Hepatocyte (in vitro differentiated cells): ENCODE measurements around the gene DMRT1. TPM values are rescaled to one million over a fixed set of nuclear protein-coding genes. Genes with fewer than 3 reads are reported as not detected.

Experiments used
- DNase-seq: peaks from one replicate; pipeline ENCODE4 v3.0.0-alpha.2; 2016; ENCODE audit warnings: low spot score
- H2AFZ ChIP-seq: fragments of 200-600 bp; sonication (generic); 2 replicates; pipeline ENCODE4 v1.6.0; 2016; ENCODE audit warnings: antibody characterized with exemption, mild to moderate bottlenecking
- H3K27ac ChIP-seq: fragments of 200-600 bp; sonication (generic); 2 replicates; pipeline ENCODE4 v1.5.1; 2016; ENCODE audit warnings: mild to moderate bottlenecking
- H3K27me3 ChIP-seq: fragments of 200-600 bp; sonication (generic); 2 replicates; pipeline ENCODE4 v1.6.1; 2016
- H3K36me3 ChIP-seq: fragments of 200-600 bp; sonication (generic); replicated peaks from 2 replicates; pipeline ENCODE4 v1.5.1; 2016; ENCODE audit warnings: low read depth; ENCODE audit not compliant: insufficient read depth
- H3K4me1 ChIP-seq: fragments of 200-600 bp; sonication (generic); 2 replicates; pipeline ENCODE4 v1.5.1; 2016; ENCODE audit warnings: mild to moderate bottlenecking, moderate library complexity; ENCODE audit not compliant: insufficient read depth
- H3K4me2 ChIP-seq: fragments of 200-600 bp; sonication (generic); 2 replicates; pipeline ENCODE4 v1.6.0; 2016
- H3K4me3 ChIP-seq: fragments of 200-600 bp; sonication (generic); 2 replicates; pipeline ENCODE4 v1.5.1; 2016; ENCODE audit warnings: mild to moderate bottlenecking
- H3K79me2 ChIP-seq: fragments of 200-600 bp; sonication (generic); 2 replicates; pipeline ENCODE4 v1.6.0; 2017; ENCODE audit warnings: mild to moderate bottlenecking
- H3K9me2 ChIP-seq: fragments of 200-600 bp; sonication (generic); replicated peaks from 2 replicates; pipeline ENCODE4 v1.6.0; 2017; ENCODE audit warnings: mild to moderate bottlenecking; ENCODE audit not compliant: insufficient read depth
- H3K9me3 ChIP-seq: fragments of 200-600 bp; sonication (generic); 2 replicates; pipeline ENCODE4 v1.5.1; 2016; ENCODE audit warnings: low read depth, mild to moderate bottlenecking
- H4K20me1 ChIP-seq: fragments of 200-600 bp; sonication (generic); 2 replicates; pipeline ENCODE4 v1.6.0; 2016; ENCODE audit warnings: mild to moderate bottlenecking; ENCODE audit not compliant: insufficient read depth, poor library complexity, severe bottlenecking
- CTCF ChIP-seq: fragments of 200-600 bp; sonication (generic); IDR thresholded peaks from 2 replicates; pipeline ENCODE4 v1.5.1; 2016; ENCODE audit warnings: antibody characterized with exemption, mild to moderate bottlenecking; ENCODE audit not compliant: poor library complexity
- EZH2 ChIP-seq: fragments of 200-600 bp; sonication (generic); IDR thresholded peaks from 2 replicates; pipeline ENCODE4 v1.6.1; 2016; ENCODE audit warnings: antibody characterized with exemption, mild to moderate bottlenecking, borderline replicate concordance
- EZH2phosphoT487 ChIP-seq: fragments of 200-600 bp; sonication (generic); IDR thresholded peaks from one replicate; pipeline ENCODE4 v1.6.1; 2018; ENCODE audit warnings: antibody characterized with exemption, mild to moderate bottlenecking, low read depth, moderate library complexity; ENCODE audit not compliant: unreplicated experiment, severe bottlenecking
- WGBS: methylation state at CpG from one replicate; pipeline ENCODE4 v1.1.6; 2016; ENCODE audit warnings: low lambda C conversion rate; ENCODE audit errors: missing lambda C conversion rate; 5-methylcytosine and 5-hydroxymethylcytosine counted together
- polyA plus RNA-seq: library from polyadenylated mRNA; unstranded; fragments of >200 nt; fragmentation: Nextera tagmentation; extraction: Ambion mirVana; gene quantifications from 2 replicates; pipeline ENCODE4 v1.2.1, GENCODE V29; 2016
- total RNA-seq: library from RNA; depleted of rRNA; stranded (reverse); fragments of >200 nt; gene quantifications from 2 replicates; pipeline ENCODE4 v1.2.3, GENCODE V29; 2014

Gene DMRT1
- total and polyA plus RNA-seq, 2 experiments from 2014 or later, result not detected

- Histone ChIP-seq H3K79me2 (no peaks in the 10 kb centered on the region), H3K4me2 (no peak overlapping the region), H3K36me3 (no peaks in the 10 kb centered on the region), H3K9me3 (no peaks in the 10 kb centered on the region), H2AFZ (no peak overlapping the region), H3K9me2 (no peaks in the 10 kb centered on the region), H3K4me1 (no peaks in the 10 kb centered on the region), H3K27ac (no peak overlapping the region), H3K27me3 (peaks cover 61% of the 10 kb centered on the region), H4K20me1 (no peaks in the 10 kb centered on the region), H3K4me3 (no peak overlapping the region)
- DNase-seq, result no peak
- no peak for TF ChIP-seq EZH2
- no peak for TF ChIP-seq EZH2phosphoT487
- TF ChIP-seq CTCF, result no peak
- 86% methylated on average over 4 of the region's 4 CpGs for WGBS
These were observed 118.4 kb downstream of the DMRT1 start for GRCh38 chr9:959914-960313.

GRCh38 chr9:962023-962422 is 120.5 kb downstream of the DMRT1 start:
- TF ChIP-seq EZH2phosphoT487, result no peak
- TF ChIP-seq CTCF, result no peak
- TF ChIP-seq EZH2, result no peak
- Histone ChIP-seq H2AFZ (no peak overlapping the region), H3K27ac (no peak overlapping the region), H3K79me2 (no peaks in the 10 kb centered on the region), H3K4me2 (no peak overlapping the region), H3K36me3 (no peaks in the 10 kb centered on the region), H3K4me3 (no peak overlapping the region), H3K9me3 (no peaks in the 10 kb centered on the region), H4K20me1 (no peaks in the 10 kb centered on the region), H3K27me3 (peaks cover 82% of the 10 kb centered on the region), H3K9me2 (no peaks in the 10 kb centered on the region), H3K4me1 (no peaks in the 10 kb centered on the region)
- WGBS, result 69% methylated on average over 6 of the region's 6 CpGs
- no peak for DNase-seq

GRCh38 chr9:965497-965896 is 124.0 kb downstream of the DMRT1 start:
- no peak overlapping the region for H2AFZ ChIP-seq
- no peaks in the 10 kb centered on the region for H3K36me3 ChIP-seq
- H3K79me2 ChIP-seq, result no peaks in the 10 kb centered on the region
- H3K27ac ChIP-seq, result no peak overlapping the region
- WGBS, result 44% methylated on average over 4 of the region's 4 CpGs
- H3K4me2 ChIP-seq, result no peak overlapping the region
- no peak overlapping the region for H3K4me3 ChIP-seq
- H3K9me2 ChIP-seq, result no peaks in the 10 kb centered on the region
- no peak for DNase-seq
- no peaks in the 10 kb centered on the region for H3K4me1 ChIP-seq
- H3K27me3 ChIP-seq, result peaks cover 100% of the 10 kb centered on the region
- no peaks in the 10 kb centered on the region for H3K9me3 ChIP-seq
- no peaks in the 10 kb centered on the region for H4K20me1 ChIP-seq
- no peak for TF ChIP-seq CTCF
- no peak for TF ChIP-seq EZH2phosphoT487
- TF ChIP-seq EZH2, result no peak

GRCh38 chr9:966870-967269 is 125.4 kb downstream of the DMRT1 start:
- TF ChIP-seq CTCF (no peak), EZH2phosphoT487 (no peak), EZH2 (no peak)
- Histone ChIP-seq H2AFZ (no peak overlapping the region), H4K20me1 (no peaks in the 10 kb centered on the region), H3K4me1 (peaks cover 7% of the 10 kb centered on the region), H3K27ac (no peak overlapping the region), H3K9me2 (no peaks in the 10 kb centered on the region), H3K36me3 (no peaks in the 10 kb centered on the region), H3K4me2 (no peak overlapping the region), H3K27me3 (peaks cover 100% of the 10 kb centered on the region), H3K4me3 (no peak overlapping the region), H3K79me2 (no peaks in the 10 kb centered on the region), H3K9me3 (no peaks in the 10 kb centered on the region)
- 35% methylated on average over 3 of the region's 3 CpGs for WGBS
- DNase-seq, result no peak
